HG03439 (cell line): ENCODE measurements around the gene RAB18.
"Not testable (repeated sequence)": the region's sequence is repeated elsewhere in the genome, so short reads cannot be mapped to it uniquely, and the experiment has no call there.

Experiments
- ATAC-seq: cut with Tn5 transposase; IDR thresholded peaks from one replicate; pipeline ENCODE4 v1.9.1; 2021; ENCODE audit warnings: mild to moderate bottlenecking, moderate library complexity; ENCODE audit not compliant: unreplicated experiment

Gene RAB18

GRCh38 chr10:27503498-27504006 lies 552 bp upstream of the RAB18 start:
- ATAC-seq, result no peak

- no peak for ATAC-seq
These were observed 830 bp downstream of the RAB18 start for GRCh38 chr10:27504808-27505460.

DNA sequence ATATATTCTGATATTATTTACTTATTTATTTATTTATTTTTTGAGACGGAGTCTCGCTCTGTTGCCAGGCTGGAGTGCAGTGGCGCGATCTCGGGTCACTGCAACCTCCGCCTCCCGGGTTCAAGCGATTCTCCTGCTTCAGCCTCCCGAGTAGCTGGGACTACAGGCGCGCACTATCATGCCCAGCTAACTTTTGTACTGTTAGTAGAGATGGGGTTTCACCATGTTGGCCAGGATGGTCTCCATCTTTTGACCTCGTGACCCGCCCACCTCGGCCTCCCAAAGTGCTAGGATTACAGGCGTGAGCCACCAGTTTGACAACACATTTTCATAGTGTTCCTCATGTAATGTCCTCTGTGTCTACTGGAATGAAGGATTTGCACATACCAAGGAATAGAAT lies 1.4 kb downstream of the RAB18 start:
- ATAC-seq, result not testable (repeated sequence)

DNA sequence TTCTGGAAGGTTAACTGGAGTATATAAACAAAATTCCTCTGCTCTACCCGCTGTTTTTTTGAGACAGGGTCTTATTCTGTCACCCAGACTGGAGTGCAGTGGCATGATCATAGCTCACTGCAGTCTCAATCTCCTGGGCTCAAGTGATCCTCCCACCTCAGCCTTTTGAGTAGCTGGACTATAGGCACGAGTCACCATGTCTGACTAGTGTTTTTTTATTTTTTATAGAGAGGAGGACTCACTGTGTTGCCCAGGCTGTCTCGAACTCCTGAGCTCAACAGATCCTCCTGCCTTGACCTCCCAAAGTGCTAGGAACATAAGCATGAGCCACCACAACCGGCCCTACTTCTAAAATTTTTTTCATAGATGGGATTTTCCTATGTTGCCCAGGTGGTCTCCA lies 2.2 kb downstream of the RAB18 start:
- ATAC-seq, result no peak

- no peak for ATAC-seq
These were observed 8.4 kb downstream of the RAB18 start for GRCh38 chr10:27512548-27512947.

DNA sequence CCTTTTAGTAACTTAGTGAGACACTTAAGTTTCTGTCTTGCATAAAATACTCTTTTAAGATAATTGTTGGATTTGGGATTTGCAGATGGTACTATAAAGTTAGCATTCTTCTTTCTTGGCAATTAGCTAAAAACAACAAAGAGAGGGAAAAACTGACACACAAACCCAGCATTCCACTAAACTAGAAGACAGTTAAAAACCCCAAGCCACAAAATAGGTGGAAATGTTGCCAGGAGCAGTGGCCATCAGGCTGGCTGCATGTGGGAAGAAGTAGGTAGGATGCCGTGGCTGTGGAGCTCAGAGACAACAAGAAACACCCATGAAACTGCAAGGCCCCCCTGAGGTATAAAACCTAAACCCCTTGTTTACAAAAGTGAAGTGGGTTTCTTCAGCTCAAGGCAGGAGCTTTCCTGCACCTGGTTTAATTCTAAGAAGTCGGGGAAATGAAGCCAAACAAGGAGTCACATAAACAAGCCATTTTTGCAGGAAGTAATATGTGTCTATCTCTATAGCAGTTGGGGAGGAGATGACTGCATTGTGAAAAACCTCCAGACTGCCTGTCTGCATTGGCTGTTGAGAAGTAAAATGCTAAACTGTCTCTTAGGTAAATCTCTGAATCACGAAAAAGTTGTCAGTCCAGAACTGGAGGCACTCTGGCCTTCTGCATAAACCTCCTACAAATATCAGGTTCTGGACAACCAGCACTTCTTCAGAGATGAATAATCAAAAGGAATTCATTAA lies 9.5 kb downstream of the RAB18 start:
- ATAC-seq, result no peak

DNA sequence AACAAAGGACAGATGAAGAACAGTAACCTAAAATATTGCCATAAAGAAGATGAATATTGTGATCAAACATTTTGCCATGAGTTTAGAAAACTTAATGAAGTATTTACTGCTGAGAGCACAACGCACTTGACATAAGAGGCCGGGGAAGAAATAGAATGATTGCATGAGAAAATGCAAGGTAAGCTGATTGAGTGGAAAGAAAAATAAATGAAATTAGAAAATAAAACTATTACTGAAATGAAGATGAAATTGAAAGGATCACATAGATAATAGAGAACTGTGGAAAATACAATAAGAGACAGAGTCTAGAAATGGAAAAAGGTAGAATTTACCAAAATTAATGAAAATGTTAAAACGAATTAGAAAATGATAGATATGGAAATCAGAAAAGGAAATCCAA lies 10.1 kb downstream of the RAB18 start:
- no peak for ATAC-seq

DNA sequence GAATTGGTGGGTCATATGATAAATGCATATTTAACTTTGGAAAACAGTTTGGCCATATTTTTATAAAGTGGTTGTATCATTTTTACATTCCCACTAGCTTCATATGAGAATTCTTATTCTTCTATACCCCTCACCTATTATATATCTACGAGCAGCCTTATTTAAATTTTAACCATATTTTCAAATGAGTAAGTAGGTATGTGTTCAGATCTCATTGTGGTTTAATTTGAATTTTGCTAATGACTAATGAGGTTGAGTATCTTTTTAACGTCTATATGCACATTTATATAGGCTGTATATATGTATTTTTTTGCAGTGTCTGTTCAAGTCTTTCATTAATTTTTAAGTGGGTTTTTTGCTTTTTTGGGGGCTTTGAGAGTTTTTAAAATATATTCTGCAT lies 14.2 kb downstream of the RAB18 start:
- no peak for ATAC-seq

DNA sequence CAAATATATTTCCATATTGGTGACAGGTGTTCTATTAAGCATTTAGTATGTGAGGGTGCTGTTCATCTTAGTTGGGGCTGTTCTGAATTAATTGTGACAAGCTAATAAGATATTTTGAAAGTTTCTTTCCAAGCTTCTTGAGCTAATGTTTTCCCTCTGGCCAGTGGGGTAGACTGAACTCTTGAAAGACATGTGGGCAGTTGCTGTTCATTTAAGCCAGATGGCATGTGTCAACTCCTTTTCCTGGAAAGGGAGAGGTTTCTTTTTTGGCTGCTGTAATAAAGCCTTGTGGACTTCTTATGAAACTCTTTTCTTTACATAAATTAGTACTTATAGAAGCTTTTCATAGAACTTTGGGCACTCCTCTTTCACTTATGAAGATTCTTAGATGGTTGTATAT lies 21.7 kb downstream of the RAB18 start:
- no peak for ATAC-seq

GRCh38 chr10:27526242-27526641 lies 22.1 kb downstream of the RAB18 start:
- no peak for ATAC-seq

DNA sequence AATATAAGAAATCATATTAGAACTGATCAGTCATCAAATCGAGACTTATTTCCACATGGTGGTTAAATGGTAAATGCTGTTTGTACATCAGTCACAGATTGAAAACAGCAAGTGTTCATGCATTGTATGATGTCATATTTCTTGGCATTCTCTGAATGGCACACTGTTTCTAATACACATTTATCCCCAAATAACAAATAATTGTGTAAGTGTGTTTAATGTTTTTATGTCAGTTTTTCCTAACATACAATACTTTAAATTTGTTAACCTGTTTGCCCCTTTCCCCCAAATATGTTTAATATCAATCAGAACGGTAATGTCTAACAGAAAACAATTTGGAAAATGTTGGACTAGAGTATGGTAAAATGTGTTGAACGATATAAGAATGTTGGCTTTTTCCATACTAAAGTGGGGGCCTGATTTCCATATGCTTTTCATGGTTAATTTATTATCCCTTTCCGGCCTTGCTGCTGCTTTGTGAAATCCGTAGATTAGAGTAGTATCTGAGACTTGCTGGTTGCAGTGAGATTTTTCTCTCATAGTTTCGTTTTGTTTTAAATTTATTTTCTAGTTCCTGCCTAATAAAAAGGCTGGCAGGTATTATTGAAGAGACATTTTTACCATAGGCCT lies 23.7 kb downstream of the RAB18 start:
- no peak for ATAC-seq

GRCh38 chr10:27529010-27529783 lies 25.1 kb downstream of the RAB18 start:
- no peak for ATAC-seq

- no peak for ATAC-seq
These were observed 26.4 kb downstream of the RAB18 start for GRCh38 chr10:27530477-27530876.

- ATAC-seq, result no peak
These were observed 27.3 kb downstream of the RAB18 start for GRCh38 chr10:27531336-27531847.

DNA sequence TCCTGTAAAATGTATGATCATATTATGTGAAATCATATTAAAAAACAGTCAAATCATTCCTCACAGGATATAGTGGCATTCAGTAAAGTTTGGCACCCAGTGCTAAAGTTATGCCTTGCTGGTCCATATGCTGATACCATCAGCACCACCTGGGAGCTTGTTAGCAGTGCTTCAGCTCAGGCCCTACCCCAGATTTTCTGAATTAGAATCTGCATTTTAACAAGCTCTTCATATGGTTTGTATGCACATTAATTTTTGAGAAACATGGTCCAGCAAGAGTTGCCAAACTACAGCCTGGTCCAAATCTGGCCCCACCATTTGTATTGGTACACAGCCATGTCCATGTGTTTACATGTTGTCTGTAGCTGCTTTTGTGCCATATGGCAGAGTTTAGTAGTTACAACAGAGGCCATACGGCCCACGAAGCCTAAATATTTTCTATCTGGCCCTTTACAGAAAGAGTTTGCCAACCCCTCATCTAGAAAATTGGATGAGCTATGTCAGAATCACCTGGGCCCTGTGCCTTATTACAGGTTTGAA lies 30.1 kb downstream of the RAB18 start:
- no peak for ATAC-seq

DNA sequence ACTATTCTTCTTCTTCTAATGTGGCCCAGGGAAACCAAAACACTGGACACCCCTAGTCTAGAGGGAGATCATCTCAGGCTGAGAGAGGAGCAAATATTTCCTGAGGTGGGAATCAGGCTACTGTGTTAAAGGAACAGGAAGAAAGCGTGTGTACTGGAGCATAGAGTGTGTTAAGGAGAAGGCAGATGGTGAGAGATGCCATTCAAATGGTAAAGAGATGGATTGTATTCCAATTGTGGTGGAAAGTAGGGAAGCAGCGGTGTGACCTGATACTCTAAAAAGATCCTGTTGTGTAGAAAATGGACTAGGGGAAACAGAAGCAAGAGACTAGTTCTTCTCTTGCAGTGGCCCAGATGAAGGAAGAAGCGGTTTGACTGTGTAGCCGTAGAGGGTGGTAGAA lies 31.2 kb downstream of the RAB18 start:
- no peak for ATAC-seq

GRCh38 chr10:27536437-27536836 lies 32.3 kb downstream of the RAB18 start:
- ATAC-seq, result no peak

- ATAC-seq, result no peak
These were observed 33.1 kb downstream of the RAB18 start for GRCh38 chr10:27537166-27537565.

DNA sequence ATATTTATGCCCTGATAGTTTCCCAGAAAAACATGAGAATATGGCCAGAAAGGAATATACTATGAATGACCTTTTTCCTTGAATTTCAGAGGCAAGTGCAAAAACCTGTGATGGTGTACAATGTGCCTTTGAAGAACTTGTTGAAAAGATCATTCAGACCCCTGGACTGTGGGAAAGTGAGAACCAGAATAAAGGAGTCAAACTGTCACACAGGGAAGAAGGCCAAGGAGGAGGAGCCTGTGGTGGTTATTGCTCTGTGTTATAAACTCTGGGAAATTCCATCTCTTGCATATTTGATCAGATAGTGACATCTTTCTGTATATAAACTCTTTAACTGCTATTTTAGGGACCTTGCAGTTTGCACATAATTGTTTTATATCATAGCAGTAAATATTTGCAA lies 33.7 kb downstream of the RAB18 start:
- no peak for ATAC-seq

DNA sequence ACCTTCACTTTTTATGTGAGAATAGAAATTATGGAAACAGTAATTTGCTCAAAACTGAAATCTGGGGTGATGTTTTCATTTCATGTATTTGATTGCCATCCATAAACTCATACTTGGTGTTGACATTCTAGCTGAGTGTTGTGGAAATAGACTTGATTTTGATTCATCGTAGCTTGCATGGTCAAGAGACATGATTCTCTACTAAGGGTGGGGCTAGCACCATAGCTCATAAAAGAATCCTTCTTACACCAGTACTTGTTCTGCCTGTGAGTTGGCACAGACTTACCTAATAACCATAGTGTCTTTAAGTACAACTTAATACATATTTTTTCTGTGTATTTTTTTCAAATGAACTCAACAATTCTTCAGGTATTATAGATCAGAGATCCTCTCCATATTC lies 36.6 kb downstream of the RAB18 start:
- no peak for ATAC-seq
